Activated CD4-positive, alpha-beta T cell treated with anti-CD3 and anti-CD28 coated beads for 1 hour (primary cell): ENCODE data around the gene ASMTL.

ENCODE experiments used
- DNase-seq: peaks from one replicate; pipeline ENCODE4 v3.0.0-alpha.2; 2020

ASMTL gene

GRCh38 chrX:1400742-1401471 is 51.8 kb downstream of the ASMTL start:
- no peak for DNase-seq

DNA sequence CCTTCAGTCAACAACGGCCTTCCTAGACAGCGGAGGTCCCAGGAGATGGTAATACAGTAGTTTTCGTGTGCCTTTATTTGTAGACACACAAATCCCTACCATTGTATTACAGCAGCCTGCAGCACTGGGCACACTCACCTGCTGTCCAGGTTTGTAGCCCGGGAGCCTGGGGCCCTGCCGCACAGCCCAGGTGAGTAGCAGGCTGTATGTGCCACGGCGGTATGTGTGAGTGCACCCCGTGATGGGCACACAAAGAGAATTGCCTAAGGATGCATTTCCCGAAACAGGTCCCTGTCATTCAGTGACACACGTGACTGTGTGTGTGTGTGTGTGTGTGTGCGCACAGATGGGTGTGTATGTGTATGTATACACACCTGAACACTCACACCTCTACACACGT is 52.7 kb downstream of the ASMTL start:
- no peak for DNase-seq

- no peak for DNase-seq
Observed at GRCh38 chrX:1398431-1399340, 54.0 kb downstream of the ASMTL start.

DNA sequence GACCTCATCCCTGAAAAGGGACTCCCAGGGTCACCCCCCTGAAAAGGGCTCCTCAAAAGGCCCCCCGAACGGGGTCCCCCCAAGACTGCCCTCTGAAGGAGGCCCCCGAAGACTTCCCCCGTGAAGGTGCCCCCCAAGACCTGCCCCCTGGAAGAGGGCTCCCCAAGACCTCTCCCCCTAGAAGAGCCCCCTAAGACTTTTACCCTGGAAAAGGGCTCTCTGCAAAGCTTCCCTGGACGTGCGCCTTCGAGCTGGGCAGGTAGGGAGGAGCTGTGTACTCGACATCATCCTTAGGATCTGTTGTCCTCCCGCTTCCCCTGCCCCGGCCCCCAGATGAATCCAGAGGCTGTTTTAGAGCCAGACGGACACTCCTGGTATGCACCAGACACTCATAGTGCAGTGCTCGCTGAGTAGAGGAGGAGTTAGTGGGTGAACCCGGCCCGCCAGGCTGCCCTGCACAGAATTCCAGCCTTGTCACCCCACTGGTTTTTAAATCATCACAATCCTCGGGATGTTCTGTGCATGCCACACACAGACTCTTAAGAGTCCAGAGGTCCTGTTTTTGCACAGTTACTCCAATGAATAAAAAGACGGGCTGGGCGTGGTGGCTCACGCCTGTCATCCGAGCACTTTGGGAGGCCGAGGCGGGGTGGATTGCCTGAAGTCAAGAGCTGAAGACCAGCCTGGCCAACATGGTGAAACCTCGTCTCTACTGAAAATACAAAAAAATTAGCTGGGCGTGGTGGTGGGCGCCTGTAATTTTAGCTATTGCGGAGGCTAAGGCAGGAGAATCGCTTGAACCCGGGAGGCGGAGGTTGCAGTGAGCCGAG is 55.1 kb downstream of the ASMTL start:
- no peak for DNase-seq

DNA sequence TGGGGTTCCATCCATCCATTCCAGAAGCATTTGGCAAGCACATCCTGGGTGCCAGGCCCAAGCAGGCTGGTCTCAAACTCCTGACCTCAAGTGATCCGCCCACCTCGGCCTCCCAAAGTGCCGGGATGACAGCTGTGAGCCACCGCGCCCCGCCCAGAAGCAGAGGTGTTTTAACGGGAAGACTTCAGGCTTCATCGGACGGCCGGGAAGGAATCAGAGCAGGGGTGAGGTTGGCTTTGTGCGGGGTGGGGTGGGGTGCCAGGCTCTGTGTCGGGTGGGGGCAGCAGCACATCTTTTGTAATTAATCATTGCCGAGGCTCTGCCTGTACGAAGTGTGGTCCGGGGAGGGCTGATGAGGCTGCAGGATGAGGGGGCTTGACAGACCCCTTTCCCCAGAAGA is 55.7 kb downstream of the ASMTL start:
- no peak for DNase-seq

DNA sequence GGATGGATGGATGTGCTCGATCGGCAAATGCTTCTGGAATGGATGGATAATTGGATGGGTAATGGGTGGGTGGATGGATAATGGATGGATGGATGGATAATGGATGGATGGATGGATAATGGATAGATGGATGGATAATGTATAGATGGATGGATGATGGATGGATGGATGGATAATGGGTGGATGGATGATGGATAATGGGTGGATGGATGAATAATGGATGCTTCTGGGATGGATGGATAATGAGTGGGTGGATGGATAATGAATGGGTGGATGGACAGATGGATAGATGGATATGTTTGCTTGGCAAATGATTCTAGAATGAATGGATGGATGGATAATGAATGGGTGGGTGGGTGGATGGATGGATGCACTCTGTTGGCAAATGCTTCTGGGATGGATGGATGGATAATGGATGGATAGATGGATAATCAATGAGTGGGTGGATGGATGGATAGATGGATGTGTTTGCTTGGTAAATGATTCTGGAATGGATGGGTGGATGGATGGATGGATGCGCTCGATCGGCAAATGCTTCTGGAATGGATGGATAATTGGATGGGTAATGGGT is 57.0 kb downstream of the ASMTL start:
- DNase-seq = no peak

GRCh38 chrX:1394731-1395501 is 57.8 kb downstream of the ASMTL start:
- DNase-seq = no peak

- no peak for DNase-seq
Observed at GRCh38 chrX:1393871-1394615, 58.7 kb downstream of the ASMTL start.

GRCh38 chrX:1392376-1393068 is 60.2 kb downstream of the ASMTL start:
- no peak for DNase-seq

DNA sequence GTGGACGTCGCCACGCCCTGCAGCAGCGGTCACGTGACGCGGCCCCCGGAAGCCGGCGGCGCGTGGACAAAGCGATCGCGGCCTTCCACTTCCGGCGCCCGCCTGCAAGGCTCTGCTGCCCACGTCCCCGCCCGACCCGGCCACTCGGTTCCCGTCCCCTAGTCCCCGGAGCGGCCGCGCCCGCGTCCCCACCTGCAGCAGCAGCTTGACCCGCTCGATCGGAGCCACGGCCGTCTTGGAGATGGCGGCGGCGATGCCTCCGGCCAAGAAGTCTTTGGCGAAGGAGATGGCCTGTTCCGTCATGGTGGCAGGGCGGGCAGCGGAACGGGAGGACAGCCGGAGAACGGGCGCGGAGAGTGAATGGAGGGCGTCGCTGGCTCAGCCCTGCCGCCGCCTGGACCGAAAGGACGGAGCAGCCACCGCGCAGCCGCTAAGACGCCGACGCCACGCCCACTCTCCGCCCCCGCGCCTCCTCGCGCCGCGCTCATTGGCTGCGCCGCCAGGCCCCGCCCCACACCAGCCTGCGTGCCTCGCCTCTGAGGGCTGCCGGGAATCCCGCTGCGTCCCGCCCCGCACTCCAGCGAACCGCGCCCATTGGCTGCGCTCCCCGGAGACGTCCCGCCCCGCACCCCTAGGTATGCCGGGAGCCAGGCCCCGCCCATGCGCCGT is 60.9 kb downstream of the ASMTL start, which contains the start of gene SLC25A6:
Gene SLC25A6 (minus strand): TSS at position 407 of the 669 bp plus-strand sequence. CDS start 104 bp downstream, at position 303.
- peak; percentile 100 for DNase-seq

DNA sequence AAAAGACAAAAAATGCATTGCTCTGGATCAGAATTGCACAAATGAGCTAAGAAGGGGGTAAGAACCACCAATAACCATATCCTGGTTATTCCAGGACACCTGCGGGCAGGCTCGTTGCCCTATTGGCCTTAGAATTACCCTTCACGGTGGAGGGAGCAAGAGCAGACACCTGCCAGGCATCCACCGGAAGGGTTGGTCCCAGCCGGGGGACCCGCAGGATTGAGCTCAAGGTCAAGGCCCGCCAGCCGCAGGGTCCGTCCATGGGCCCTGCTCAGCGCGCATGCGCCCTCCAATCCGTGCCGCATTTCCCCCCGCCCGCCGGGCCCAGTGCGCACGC is 61.4 kb downstream of the ASMTL start:
- DNase-seq = peak; percentile 90

DNA sequence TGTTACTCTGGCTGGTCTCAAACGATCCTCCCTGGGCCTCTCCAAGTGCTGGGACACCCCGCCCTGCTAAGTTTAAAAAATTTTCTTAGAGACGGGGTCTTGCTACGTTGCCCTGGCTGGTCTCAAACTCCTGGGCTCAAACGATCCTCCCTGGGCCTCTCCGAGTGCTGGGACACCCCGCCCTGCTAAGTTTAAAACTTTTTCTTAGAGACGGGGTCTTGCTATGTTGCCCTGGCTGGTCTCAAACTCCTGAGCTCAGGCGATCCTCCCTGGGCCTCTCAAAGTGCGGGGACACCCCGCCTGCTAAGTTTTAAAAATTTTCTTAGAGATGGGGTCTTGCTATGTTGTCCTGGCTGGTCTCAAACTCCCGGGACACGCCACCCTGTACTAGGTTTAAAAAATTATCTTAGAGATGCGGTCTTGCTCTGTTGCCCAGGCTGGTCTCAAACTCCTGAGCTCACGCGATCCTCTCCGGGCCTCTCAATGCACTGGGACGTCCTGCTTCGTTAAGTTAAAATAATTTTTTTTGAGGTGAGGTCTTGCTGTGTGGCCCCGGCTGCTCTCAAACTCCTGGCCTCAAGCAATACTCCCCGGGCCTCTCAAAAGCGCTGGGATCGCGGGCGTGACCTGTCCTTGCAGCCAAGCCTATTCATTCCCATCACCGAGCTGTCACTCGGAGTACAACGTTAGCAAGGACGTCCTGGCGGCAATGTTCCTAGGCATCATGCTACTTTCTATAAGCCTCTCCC is 61.9 kb downstream of the ASMTL start:
- no peak for DNase-seq

- DNase-seq = no peak
Observed at GRCh38 chrX:1389993-1390285, 62.8 kb downstream of the ASMTL start.

DNA sequence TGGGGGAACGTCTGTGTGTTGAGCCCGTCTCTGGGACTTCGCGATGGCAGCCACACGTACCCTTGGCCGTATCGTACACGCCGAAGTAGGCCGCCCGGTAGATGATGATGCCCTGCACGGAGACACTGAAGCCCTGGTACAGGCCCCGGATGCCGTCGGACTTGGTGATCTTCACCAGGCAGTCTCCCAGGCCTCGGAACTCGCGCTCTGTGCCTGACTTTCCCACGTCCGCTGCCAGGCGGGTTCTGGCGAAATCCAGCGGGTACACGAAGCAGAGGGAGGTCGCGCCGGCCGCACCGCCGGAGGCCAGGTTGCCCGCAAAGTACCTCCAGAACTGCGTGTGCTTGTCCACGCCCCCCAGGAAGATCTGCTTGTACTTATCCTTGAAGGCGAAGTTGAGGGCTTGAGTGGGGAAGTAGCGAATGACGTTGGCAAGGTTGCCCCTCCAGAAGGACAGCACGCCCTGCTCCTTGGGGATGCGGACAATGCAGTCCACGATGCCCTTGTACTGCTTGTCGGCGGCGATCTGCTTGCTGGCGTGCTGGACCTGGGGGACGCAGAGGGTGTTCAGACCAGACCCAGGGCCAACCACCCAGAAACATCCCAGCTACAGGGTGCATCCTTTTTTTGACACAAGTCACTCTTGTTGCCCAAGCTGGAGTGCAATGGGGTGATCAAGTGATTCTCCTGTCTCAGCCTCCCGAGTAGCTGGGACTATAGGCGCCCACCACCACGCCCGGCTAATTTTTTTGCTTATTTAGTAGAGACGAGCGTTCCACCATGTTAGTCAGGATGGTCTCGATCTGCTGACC is 63.3 kb downstream of the ASMTL start:
- DNase-seq = no peak

- no peak for DNase-seq
Observed at GRCh38 chrX:1388651-1389050, 64.1 kb downstream of the ASMTL start.

DNA sequence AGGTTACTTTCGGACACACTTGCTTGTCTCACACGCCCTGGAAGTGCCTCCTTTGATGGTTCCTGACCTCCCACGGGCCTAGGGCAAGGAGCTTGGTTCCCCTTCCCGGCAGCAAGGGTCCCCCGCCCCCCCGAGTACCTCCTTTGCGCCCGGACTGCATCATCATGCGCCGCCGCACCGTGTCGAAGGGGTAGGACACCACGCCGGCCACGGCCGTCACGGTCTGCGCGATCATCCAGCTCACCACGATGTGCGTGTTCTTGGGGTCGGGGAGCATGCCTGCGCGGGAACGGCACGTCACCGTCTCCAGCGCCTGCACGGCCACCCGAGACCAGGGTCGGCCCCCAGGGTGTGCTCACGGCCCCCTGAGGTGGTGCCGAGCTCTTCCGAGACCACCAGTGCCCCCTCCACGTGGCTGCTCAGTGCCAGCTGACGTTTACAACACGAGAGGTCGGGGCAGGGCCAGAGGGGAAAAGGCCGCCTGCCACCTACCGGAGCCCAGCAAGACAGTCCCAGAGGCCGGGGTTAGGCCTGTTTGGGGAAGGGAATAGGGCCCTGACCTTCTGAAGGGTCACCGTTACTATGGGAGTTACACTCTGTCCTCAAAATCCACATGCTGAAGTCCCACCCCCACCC is 65.5 kb downstream of the ASMTL start:
- no peak for DNase-seq

GRCh38 chrX:1386338-1387127 is 66.2 kb downstream of the ASMTL start:
- no peak for DNase-seq
